Bone marrow (tissue), 2 donors: Measurements from ENCODE around the gene FXN.
"Not testable (repeated sequence)": the region's sequence is repeated elsewhere in the genome, so short reads cannot be mapped to it uniquely, and the experiment has no call there.

Experiments
- DNase-seq, 2 donors: peaks; one replicate each; lab custom pipeline; 2025; lab: John Stamatoyannopoulos, UW

The FXN gene

GRCh38 chr9:69027355-69028097, 8.0 kb upstream of the FXN start:
- peak in 1 of 2 donors; percentile 28 for DNase-seq

GRCh38 chr9:69028754-69029153, 6.8 kb upstream of the FXN start:
- DNase-seq = peak in 1 of 2 donors; percentile 91

GRCh38 chr9:69029535-69029934, 6.0 kb upstream of the FXN start:
- no peak for DNase-seq

GRCh38 chr9:69030851-69031645, 4.5 kb upstream of the FXN start:
- no peak for DNase-seq

- no peak for DNase-seq
These were observed 1.5 kb upstream of the FXN start for GRCh38 chr9:69034071-69034470.

- no peak for DNase-seq
These were observed 757 bp downstream of the FXN start for GRCh38 chr9:69036309-69036708.

- DNase-seq = no peak
These were observed 1.2 kb downstream of the FXN start for GRCh38 chr9:69036799-69037198.

GRCh38 chr9:69040646-69041045, 5.1 kb downstream of the FXN start:
- DNase-seq = no peak

GRCh38 chr9:69044240-69045219, 9.0 kb downstream of the FXN start:
- DNase-seq = no peak

- DNase-seq = no peak
These were observed 10.3 kb downstream of the FXN start for GRCh38 chr9:69045821-69046220.

- DNase-seq = no peak
These were observed 11.2 kb downstream of the FXN start for GRCh38 chr9:69046723-69047122.

- DNase-seq = peak in 1 of 2 donors; percentile 43
These were observed 11.8 kb downstream of the FXN start for GRCh38 chr9:69047371-69047770.

GRCh38 chr9:69049094-69049493, 13.5 kb downstream of the FXN start:
- no peak for DNase-seq

- not testable (repeated sequence) for DNase-seq
These were observed 15.4 kb downstream of the FXN start for GRCh38 chr9:69050936-69051335.

GRCh38 chr9:69054989-69055388, 19.4 kb downstream of the FXN start:
- DNase-seq = no peak

- no peak for DNase-seq
These were observed 20.8 kb downstream of the FXN start for GRCh38 chr9:69056191-69056815.

GRCh38 chr9:69058101-69058500, 22.5 kb downstream of the FXN start:
- DNase-seq = no peak

- no peak for DNase-seq
These were observed 25.2 kb downstream of the FXN start for GRCh38 chr9:69060766-69061165.

GRCh38 chr9:69062195-69062594, 26.6 kb downstream of the FXN start:
- no peak for DNase-seq

GRCh38 chr9:69063839-69064238, 28.3 kb downstream of the FXN start:
- DNase-seq = no peak

GRCh38 chr9:69065660-69066059, 30.1 kb downstream of the FXN start:
- DNase-seq = no peak

GRCh38 chr9:69066955-69067354, 31.4 kb downstream of the FXN start:
- DNase-seq = no peak
